K562 (cell line): ENCODE measurements around the gene FBXO46. TPM values are rescaled to one million over a fixed set of nuclear protein-coding genes. Genes with fewer than 3 reads are reported as not detected.

Experiments
- CHD1 ChIP-seq: fragments of 200-600 bp; sonication (generic); IDR thresholded peaks from one replicate; pipeline ENCODE4 v1.6.1; 2012; ENCODE audit warnings: mild to moderate bottlenecking, moderate library complexity, low read length, inconsistent platforms
- CHD2 ChIP-seq: IDR thresholded peaks from 2 replicates; pipeline ENCODE4 v1.6.1; 2011; ENCODE audit warnings: low read depth, low read length
- FOXM1 ChIP-seq, 2 experiments: fragments of 450-650 bp in 1 of 2; sonication (generic) in 1 of 2; formaldehyde crosslinking in 1 of 2; IDR thresholded peaks; 2 replicates each; pipeline versions ENCODE4 v1.6.1 to v1.9.0; 2017 to 2022; ENCODE audit warnings: low read depth in 2 of 2, mild to moderate bottlenecking in 2 of 2, missing genetic modification reagents in 1 of 2, moderate library complexity in 1 of 2
- FUS ChIP-seq: fragments of 200-400 bp; formaldehyde crosslinking; optimal IDR thresholded peaks from 2 replicates; pipeline ENCODE3; 2017; ENCODE audit warnings: low read depth, low read length
- GATAD2B ChIP-seq: fragments of 450-650 bp; IDR thresholded peaks from 2 replicates; pipeline ENCODE4 v1.6.1; 2017; ENCODE audit warnings: mild to moderate bottlenecking, borderline replicate concordance
- GTF2A2 ChIP-seq: IDR thresholded peaks from 2 replicates; pipeline ENCODE4 v1.6.1; 2016; ENCODE audit warnings: mild to moderate bottlenecking, missing genetic modification characterization, missing compliant biosample characterization
- HDAC6 ChIP-seq: IDR thresholded peaks from 2 replicates; pipeline ENCODE4 v1.6.1; 2012; ENCODE audit warnings: low read depth, mild to moderate bottlenecking, control low read depth, inconsistent platforms, low read length, moderate library complexity
- HDAC8 ChIP-seq: fragments of 450-650 bp; IDR thresholded peaks from 2 replicates; pipeline ENCODE4 v1.6.1; 2016; ENCODE audit warnings: mild to moderate bottlenecking, missing genetic modification characterization, moderate library complexity, missing compliant biosample characterization
- HNRNPLL ChIP-seq: fragments of 200-400 bp; formaldehyde crosslinking; IDR thresholded peaks from 2 replicates; pipeline ENCODE4 v1.6.1; 2017; ENCODE audit warnings: low read length, low read depth, mild to moderate bottlenecking; ENCODE audit not compliant: poor library complexity, severe bottlenecking
- IRF2 ChIP-seq: sonication (generic); formaldehyde crosslinking; IDR thresholded peaks from 2 replicates; pipeline ENCODE4 v1.8.1; 2022; ENCODE audit warnings: mild to moderate bottlenecking, missing genetic modification reagents
- POLR2AphosphoS2 ChIP-seq: IDR thresholded peaks from 2 replicates; pipeline ENCODE4 v1.6.1; 2012; ENCODE audit warnings: low read length, improper control_type of control experiment
- YBX1 ChIP-seq: fragments of 450-650 bp; IDR thresholded peaks from 2 replicates; pipeline ENCODE4 v1.7.1; 2016; ENCODE audit warnings: mild to moderate bottlenecking
- ZBTB7A ChIP-seq: IDR thresholded peaks from 2 replicates; pipeline ENCODE4 v1.6.1; 2011; ENCODE audit warnings: low read depth, mild to moderate bottlenecking, low read length, moderate library complexity, borderline replicate concordance; ENCODE audit not compliant: control insufficient read depth
- ZNF143 ChIP-seq: sonication (generic); formaldehyde crosslinking; IDR thresholded peaks from 2 replicates; pipeline ENCODE4 v1.9.0; 2022; ENCODE audit warnings: mild to moderate bottlenecking, missing genetic modification reagents
- ZNF384 ChIP-seq: IDR thresholded peaks from 2 replicates; pipeline ENCODE4 v1.6.1; 2012; ENCODE audit warnings: low read depth, low read length, improper control_type of control experiment
- polyA plus RNA-seq, 8 experiments: library from polyadenylated mRNA; depleted of rRNA in 4 of 8; stranded (reverse) in 5 of 8; unstranded in 3 of 8; fragments of >200 nt; fragmentation: Nextera tagmentation in 2 of 8; fragmentation: Illumina TruSeq in 1 of 8; extraction: Ambion mirVana in 2 of 8; extraction: Trizol in 1 of 8; gene quantifications; 2 replicates each; pipeline versions ENCODE4 v1.2.1 to v1.2.3, GENCODE V29; 2011 to 2014; ENCODE audit warnings: inconsistent platforms in 1 of 8, missing spikeins in 1 of 8
- total RNA-seq, 7 experiments: library from RNA; depleted of rRNA in 6 of 7; stranded (reverse); fragments of >200 nt in 6 of 7; fragmentation: Illumina TruSeq in 2 of 7; extraction: Trizol in 2 of 7; gene quantifications; 2 replicates each; pipeline versions ENCODE4 v1.2.1 to v1.2.3, GENCODE V29; 2011 to 2021; ENCODE audit warnings: low replicate concordance in 1 of 7
- TF ChIP-seq, protein P1 (sequence below): fragments of 450-650 bp; formaldehyde crosslinking; IDR thresholded peaks from 2 replicates; pipeline ENCODE4 v1.4.0; 2022; ENCODE audit warnings: missing genetic modification characterization
- TF ChIP-seq, protein P2 (sequence below): sonication (generic); formaldehyde crosslinking; IDR thresholded peaks from 2 replicates; pipeline ENCODE4 v1.8.0; 2022; ENCODE audit warnings: mild to moderate bottlenecking, low read depth, missing genetic modification reagents
- TF ChIP-seq, protein P3 (sequence below): fragments of 450-650 bp; IDR thresholded peaks from 2 replicates; pipeline ENCODE4 v1.6.1; 2018; ENCODE audit warnings: mild to moderate bottlenecking, low read depth; ENCODE audit not compliant: partially characterized antibody
- TF ChIP-seq, protein P4 (sequence below): fragments of 250-450 bp; sonication (Bioruptor Pico); IDR thresholded peaks from 2 replicates; pipeline ENCODE4 v1.5.0; 2021; ENCODE audit warnings: mild to moderate bottlenecking, borderline replicate concordance

The FBXO46 gene
- total and polyA plus RNA-seq, 9 of the 15 experiments (the other 6 are each of a cell fraction or from before 2014, with no cell fraction given), result 1.5 to 36.1 (median 7.3) TPM

DNA sequence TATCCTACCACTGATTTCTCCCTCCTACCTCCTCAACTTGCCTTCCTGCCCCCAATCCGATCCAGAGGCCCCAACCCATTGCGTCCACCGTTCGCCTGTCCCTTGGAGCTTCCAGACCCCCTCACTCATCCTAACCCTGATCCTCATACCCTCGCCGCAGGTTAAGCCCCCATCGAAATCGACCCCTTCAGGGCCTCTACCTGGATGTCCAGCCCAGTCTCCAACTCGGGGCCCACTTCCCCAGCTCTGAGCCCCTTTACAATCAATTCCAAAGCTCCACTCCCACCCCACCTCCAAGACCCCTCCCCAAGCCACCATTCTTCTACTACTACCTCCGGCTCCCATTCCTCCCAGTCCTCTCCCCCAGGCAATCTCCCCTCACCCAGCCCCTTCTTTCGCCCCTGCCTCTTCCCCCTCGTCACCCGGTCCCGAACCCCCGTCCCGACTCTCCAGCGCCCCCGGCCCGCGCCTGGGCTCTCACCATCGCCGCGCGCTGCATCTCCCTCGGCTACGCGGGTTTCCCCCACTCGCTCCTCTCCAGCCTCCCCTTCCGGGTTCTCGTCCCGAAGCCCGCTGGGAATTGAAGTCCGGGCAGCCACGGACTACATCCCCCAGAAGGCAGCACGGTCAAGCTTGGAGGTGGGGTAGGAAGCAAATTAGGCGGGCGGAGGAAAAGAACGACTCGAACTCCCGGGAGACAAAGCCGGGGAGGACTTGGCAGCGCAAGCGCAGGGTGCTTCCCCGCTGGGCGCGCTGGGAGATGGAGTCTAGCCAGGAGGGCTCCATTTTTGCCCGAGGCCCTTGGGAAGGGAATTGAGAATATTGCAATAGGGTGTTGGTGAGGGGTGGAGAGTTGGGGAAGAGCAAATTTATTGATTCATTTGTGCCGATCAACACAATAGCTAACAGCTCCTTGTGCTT, at the start of gene FBXO46 (continued):
- TF ChIP-seq HNRNPLL (peak; percentile 48), CHD2 (peak; percentile 62), POLR2AphosphoS2 (no peak), HDAC8 (tag) (no peak), ZNF384 (no peak; the same call in 1 of the 2 replicates), HDAC6 (no peak), ZNF143 (CRISPR knock-in tag) (peak; percentile 96), GTF2A2 (no peak), FOXM1 (IDR thresholded peaks at IDR 0.05; ENCODE audit: low read depth) (no peak), FOXM1 (CRISPR knock-in tag; IDR thresholded peaks at IDR 0.05; ENCODE audit: low read depth) (no peak), FUS (no peak), IRF2 (no peak), GATAD2B (no peak), ZBTB7A (peak; percentile 15; the same call in 1 of the 2 replicates), CHD1 (no peak), YBX1 (no peak)
- TF ChIP-seq, protein P1, sequence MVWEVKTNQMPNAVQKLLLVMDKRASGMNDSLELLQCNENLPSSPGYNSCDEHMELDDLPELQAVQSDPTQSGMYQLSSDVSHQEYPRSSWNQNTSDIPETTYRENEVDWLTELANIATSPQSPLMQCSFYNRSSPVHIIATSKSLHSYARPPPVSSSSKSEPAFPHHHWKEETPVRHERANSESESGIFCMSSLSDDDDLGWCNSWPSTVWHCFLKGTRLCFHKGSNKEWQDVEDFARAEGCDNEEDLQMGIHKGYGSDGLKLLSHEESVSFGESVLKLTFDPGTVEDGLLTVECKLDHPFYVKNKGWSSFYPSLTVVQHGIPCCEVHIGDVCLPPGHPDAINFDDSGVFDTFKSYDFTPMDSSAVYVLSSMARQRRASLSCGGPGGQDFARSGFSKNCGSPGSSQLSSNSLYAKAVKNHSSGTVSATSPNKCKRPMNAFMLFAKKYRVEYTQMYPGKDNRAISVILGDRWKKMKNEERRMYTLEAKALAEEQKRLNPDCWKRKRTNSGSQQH, result 0 out of 2 replicates have a peak, but pooled peaks have one; percentile 20
- TF ChIP-seq, protein P2, sequence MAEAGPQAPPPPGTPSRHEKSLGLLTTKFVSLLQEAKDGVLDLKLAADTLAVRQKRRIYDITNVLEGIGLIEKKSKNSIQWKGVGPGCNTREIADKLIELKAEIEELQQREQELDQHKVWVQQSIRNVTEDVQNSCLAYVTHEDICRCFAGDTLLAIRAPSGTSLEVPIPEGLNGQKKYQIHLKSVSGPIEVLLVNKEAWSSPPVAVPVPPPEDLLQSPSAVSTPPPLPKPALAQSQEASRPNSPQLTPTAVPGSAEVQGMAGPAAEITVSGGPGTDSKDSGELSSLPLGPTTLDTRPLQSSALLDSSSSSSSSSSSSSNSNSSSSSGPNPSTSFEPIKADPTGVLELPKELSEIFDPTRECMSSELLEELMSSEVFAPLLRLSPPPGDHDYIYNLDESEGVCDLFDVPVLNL, result no peak
- TF ChIP-seq, protein P3, sequence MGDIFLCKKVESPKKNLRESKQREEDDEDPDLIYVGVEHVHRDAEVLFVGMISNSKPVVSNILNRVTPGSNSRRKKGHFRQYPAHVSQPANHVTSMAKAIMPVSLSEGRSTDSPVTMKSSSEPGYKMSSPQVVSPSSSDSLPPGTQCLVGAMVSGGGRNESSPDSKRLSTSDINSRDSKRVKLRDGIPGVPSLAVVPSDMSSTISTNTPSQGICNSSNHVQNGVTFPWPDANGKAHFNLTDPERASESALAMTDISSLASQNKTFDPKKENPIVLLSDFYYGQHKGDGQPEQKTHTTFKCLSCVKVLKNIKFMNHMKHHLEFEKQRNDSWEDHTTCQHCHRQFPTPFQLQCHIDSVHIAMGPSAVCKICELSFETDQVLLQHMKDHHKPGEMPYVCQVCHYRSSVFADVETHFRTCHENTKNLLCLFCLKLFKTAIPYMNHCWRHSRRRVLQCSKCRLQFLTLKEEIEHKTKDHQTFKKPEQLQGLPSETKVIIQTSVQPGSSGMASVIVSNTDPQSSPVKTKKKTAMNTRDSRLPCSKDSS, result no peak
- TF ChIP-seq, protein P4, sequence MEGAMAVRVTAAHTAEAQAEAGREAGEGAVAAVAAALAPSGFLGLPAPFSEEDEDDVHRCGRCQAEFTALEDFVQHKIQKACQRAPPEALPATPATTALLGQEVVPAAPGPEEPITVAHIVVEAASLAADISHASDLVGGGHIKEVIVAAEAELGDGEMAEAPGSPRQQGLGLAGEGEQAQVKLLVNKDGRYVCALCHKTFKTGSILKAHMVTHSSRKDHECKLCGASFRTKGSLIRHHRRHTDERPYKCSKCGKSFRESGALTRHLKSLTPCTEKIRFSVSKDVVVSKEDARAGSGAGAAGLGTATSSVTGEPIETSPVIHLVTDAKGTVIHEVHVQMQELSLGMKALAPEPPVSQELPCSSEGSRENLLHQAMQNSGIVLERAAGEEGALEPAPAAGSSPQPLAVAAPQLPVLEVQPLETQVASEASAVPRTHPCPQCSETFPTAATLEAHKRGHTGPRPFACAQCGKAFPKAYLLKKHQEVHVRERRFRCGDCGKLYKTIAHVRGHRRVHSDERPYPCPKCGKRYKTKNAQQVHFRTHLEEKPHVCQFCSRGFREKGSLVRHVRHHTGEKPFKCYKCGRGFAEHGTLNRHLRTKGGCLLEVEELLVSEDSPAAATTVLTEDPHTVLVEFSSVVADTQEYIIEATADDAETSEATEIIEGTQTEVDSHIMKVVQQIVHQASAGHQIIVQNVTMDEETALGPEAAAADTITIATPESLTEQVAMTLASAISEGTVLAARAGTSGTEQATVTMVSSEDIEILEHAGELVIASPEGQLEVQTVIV, result no peak
